Right lobe of liver (tissue), 4 donors: ENCODE data around the gene NMRK2.

Experiments used
- CTCF ChIP-seq, 4 donors: fragments of 200-600 bp in 3 of 4; fragments of 450-650 bp in 1 of 4; IDR thresholded peaks; one replicate each; pipeline versions ENCODE4 v1.5.1 to v1.8.0; 2016 to 2022; ENCODE audit warnings: antibody characterized with exemption in 4 of 4, mild to moderate bottlenecking in 2 of 4
- POLR2A ChIP-seq: fragments of 450-650 bp; IDR thresholded peaks from one replicate; pipeline ENCODE4 v1.6.1; 2017; ENCODE audit warnings: antibody characterized with exemption, mild to moderate bottlenecking
- donor health status: DM: no; HTN: no; CAD: no.
- donor health status: DM: no; HTN: no; CAD: no.
- donor health status: DM: no; HTN: yes; CAD: no.

DNA sequence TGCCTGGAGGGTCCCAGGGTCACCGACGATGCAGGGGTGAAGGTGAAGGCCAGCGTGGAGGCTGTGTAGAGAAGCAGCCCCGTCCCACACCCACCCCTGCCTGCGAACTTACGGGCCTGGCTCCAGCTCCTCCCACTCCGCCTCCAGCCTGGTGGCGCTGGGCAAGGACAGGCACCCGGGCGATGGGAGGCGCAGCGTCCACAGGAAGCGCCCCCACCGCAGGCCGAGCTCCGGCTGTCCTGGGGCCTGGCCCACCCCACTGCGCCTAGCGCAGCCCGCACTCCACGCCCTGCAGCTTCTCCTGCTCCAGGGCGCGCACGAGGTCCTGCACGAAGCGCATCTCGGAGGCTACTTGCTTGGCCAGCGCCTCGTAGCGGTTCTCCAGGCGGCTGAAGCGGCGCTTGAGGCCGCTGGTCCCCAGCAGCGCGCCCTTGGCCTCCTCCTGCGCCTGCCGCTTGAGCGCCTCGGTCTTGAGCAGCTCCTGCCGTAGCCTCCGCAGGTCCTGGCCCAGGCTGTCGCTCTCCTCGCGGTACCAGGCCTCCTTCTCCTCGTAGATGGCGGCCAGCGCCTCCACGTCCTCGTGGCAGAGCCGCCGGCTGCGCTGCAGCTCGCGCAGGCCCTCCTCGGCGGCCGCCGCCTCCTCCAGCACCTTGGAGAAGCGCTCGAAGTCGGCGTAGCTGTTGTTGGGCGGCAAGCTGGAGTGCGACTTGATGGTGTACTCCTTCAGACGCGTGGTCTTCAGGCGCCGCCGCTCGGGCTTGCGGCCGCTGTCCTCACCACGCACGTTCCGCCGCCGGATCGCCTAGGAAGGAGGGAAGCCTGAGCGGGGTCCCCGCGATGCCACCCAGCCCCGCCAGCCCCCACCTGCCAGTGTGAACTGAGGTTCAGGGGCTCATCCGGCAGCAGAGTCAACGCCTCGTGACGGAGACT lies 26.2 kb downstream of the NMRK2 start:
- TF ChIP-seq CTCF (IDR thresholded peaks at IDR 0.05), result no peak
- TF ChIP-seq POLR2A, result no peak
